Measurements from ENCODE around the gene GOLGA6L9. TPM values are rescaled to one million over a fixed set of nuclear protein-coding genes. Genes with fewer than 3 reads are reported as not detected.
"Not testable (repeated sequence)": the region's sequence is repeated elsewhere in the genome, so short reads cannot be mapped to it uniquely, and the experiment has no call there.

Gene GOLGA6L9
- total RNA-seq, 1 experiment from 2014 or later: 3.8 TPM

DNA sequence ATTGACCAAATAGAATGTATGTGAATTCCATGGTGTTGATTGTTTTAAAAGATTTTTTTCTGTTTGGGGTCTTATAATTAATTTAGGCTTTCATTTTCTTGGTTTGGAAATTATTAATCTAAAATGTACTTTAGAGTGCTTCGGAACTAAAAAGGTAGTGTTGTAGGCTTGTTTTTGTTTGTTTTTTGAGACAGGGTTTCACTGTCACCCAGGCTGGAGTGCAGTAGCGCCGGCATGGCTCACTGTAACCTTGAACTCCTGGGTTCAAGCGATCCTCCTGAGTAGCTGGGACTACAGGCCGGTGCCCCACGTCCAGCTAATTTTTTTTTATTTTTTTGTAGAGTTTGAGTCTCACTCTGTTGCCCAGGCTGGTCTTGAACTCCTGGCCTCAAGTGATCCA lies 27.7 kb upstream of the GOLGA6L9 start:
- H3K9me3 ChIP-seq (ENCODE audit: low read depth, low read length, poor library complexity, severe bottlenecking); CTCF ChIA-PET; POLR2A ChIA-PET (ENCODE audit: low non-redundant PET); BruUV-seq (replicated peaks); H3K36me3 ChIP-seq (ENCODE audit: insufficient read depth, low read length, poor library complexity, severe bottlenecking); intact Hi-C loops (cut with micrococcal nuclease; ENCODE audit: unreplicated experiment); H3K27ac ChIP-seq (ENCODE audit: low read depth, low read length, poor library complexity, severe bottlenecking); H3K4me1 ChIP-seq (ENCODE audit: insufficient read depth, low read length, poor library complexity, severe bottlenecking); H3K27me3 ChIP-seq (replicated peaks; ENCODE audit: insufficient read depth, low read depth, low read length, poor library complexity); DNase-seq (ENCODE audit: low spot score); H3K4me3 ChIP-seq (ENCODE audit: low read depth, low read length, poor library complexity, severe bottlenecking): not testable (repeated sequence)

DNA sequence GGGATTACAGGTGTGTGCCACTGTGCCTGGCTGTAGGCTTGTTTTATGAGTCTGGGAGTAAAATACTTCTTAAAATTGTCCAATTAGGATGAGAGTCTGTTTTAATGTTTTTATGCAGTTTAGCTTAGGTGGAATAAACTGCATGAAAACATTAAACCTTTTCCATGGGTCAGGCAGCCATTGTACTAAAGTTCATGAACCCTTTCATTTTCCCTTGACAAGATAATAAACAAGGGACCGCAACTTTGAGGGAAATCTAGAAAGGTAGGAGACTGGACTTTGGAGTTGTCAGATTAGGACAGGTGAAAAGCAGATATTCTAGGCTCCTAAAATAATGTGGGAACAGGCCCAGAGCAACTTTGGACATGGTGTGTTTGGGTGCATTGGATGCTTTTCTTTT lies 27.3 kb upstream of the GOLGA6L9 start:
- BruUV-seq (replicated peaks); CTCF ChIA-PET: not testable (repeated sequence)

DNA sequence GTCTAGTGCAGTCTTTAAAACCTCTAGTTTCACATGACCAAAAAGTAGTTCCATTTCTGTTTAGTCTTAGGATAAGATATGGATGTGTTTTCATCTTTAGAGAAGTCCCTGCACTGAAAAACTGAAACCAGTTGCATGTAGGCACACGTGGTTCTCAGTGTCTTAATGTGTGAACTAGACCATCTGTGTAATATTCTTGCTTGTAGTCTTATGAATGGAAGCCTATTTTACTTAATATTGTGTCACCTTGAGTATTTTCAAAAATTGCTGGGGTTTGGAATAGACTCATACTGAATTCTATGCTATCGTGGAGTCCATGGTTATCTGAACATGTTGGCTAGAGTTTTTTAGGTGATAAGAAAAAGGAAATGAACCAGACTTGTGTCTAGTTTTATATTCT lies 23.4 kb upstream of the GOLGA6L9 start:
- H3K9me3 ChIP-seq (ENCODE audit: low read depth, low read length, poor library complexity, severe bottlenecking); BruUV-seq (replicated peaks); H3K36me3 ChIP-seq (ENCODE audit: insufficient read depth, low read length, poor library complexity, severe bottlenecking); intact Hi-C loops (cut with micrococcal nuclease; ENCODE audit: unreplicated experiment); H3K4me3 ChIP-seq (ENCODE audit: low read depth, low read length, poor library complexity, severe bottlenecking); POLR2A ChIA-PET (ENCODE audit: low non-redundant PET); H3K27ac ChIP-seq (ENCODE audit: low read depth, low read length, poor library complexity, severe bottlenecking); H3K4me1 ChIP-seq (ENCODE audit: insufficient read depth, low read length, poor library complexity, severe bottlenecking); H3K27me3 ChIP-seq (replicated peaks; ENCODE audit: insufficient read depth, low read depth, low read length, poor library complexity); CTCF ChIA-PET; DNase-seq (ENCODE audit: low spot score): not testable (repeated sequence)

More for the DNA sequence above, 27.3 kb upstream of the GOLGA6L9 start:
- H3K27me3 ChIP-seq (replicated peaks; ENCODE audit: insufficient read depth, low read depth, low read length, poor library complexity); POLR2A ChIA-PET (ENCODE audit: low non-redundant PET); H3K36me3 ChIP-seq (ENCODE audit: insufficient read depth, low read length, poor library complexity, severe bottlenecking); intact Hi-C loops (cut with micrococcal nuclease; ENCODE audit: unreplicated experiment); H3K9me3 ChIP-seq (ENCODE audit: low read depth, low read length, poor library complexity, severe bottlenecking); H3K27ac ChIP-seq (ENCODE audit: low read depth, low read length, poor library complexity, severe bottlenecking); DNase-seq (ENCODE audit: low spot score); H3K4me3 ChIP-seq (ENCODE audit: low read depth, low read length, poor library complexity, severe bottlenecking); H3K4me1 ChIP-seq (ENCODE audit: insufficient read depth, low read length, poor library complexity, severe bottlenecking): not testable (repeated sequence)

- H3K36me3 ChIP-seq (ENCODE audit: insufficient read depth, low read length, poor library complexity, severe bottlenecking); H3K4me3 ChIP-seq (ENCODE audit: low read depth, low read length, poor library complexity, severe bottlenecking); CTCF ChIA-PET; DNase-seq (ENCODE audit: low spot score); H3K27ac ChIP-seq (ENCODE audit: low read depth, low read length, poor library complexity, severe bottlenecking); BruUV-seq (replicated peaks); H3K27me3 ChIP-seq (replicated peaks; ENCODE audit: insufficient read depth, low read depth, low read length, poor library complexity); H3K4me1 ChIP-seq (ENCODE audit: insufficient read depth, low read length, poor library complexity, severe bottlenecking); intact Hi-C loops (cut with micrococcal nuclease; ENCODE audit: unreplicated experiment); POLR2A ChIA-PET (ENCODE audit: low non-redundant PET); H3K9me3 ChIP-seq (ENCODE audit: low read depth, low read length, poor library complexity, severe bottlenecking): not testable (repeated sequence)
Observed at GRCh38 chr15:82410306-82410705, 19.3 kb upstream of the GOLGA6L9 start.

- DNase-seq (ENCODE audit: low spot score); intact Hi-C loops (cut with micrococcal nuclease; ENCODE audit: unreplicated experiment); H3K36me3 ChIP-seq (ENCODE audit: insufficient read depth, low read length, poor library complexity, severe bottlenecking); POLR2A ChIA-PET (ENCODE audit: low non-redundant PET); H3K9me3 ChIP-seq (ENCODE audit: low read depth, low read length, poor library complexity, severe bottlenecking); H3K27me3 ChIP-seq (replicated peaks; ENCODE audit: insufficient read depth, low read depth, low read length, poor library complexity); H3K27ac ChIP-seq (ENCODE audit: low read depth, low read length, poor library complexity, severe bottlenecking); CTCF ChIA-PET; BruUV-seq (replicated peaks); H3K4me1 ChIP-seq (ENCODE audit: insufficient read depth, low read length, poor library complexity, severe bottlenecking); H3K4me3 ChIP-seq (ENCODE audit: low read depth, low read length, poor library complexity, severe bottlenecking): not testable (repeated sequence)
Observed at GRCh38 chr15:82411595-82411994, 18.0 kb upstream of the GOLGA6L9 start.

DNA sequence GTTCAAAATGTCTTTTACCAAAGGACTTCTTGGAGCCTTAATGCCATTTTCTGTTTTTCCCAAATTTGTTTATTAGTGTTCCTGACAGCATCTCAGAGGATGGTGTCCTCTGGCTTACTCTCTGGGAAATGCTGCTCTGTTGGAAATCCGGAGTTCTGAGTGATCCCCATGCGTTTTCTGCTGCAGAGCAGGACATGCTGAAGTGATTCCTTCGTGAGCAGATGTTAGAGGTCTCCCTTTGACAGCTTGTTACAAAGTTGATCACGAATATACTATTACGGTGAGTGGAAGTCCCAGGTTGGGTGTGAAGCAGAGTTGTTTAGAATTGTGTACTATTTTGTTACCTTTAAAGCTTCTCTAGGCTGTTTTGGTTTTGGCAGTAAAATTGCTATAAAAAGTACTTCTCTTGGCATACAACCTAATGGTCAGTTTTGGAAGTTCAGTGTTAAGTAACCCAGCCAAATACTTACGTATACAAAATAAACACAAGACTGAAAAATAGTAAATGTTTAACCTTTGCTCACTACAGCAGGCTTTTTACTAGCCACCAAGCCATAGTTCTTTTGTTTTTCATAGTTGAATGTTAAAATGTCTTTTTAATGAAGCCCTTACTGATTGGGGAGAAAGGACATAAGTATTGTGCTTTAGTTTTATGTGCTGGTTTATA lies 15.0 kb upstream of the GOLGA6L9 start:
- POLR2A ChIA-PET (ENCODE audit: low non-redundant PET); H3K4me1 ChIP-seq (ENCODE audit: insufficient read depth, low read length, poor library complexity, severe bottlenecking); DNase-seq (ENCODE audit: low spot score); H3K27me3 ChIP-seq (replicated peaks; ENCODE audit: insufficient read depth, low read depth, low read length, poor library complexity); H3K27ac ChIP-seq (ENCODE audit: low read depth, low read length, poor library complexity, severe bottlenecking); H3K36me3 ChIP-seq (ENCODE audit: insufficient read depth, low read length, poor library complexity, severe bottlenecking); H3K4me3 ChIP-seq (ENCODE audit: low read depth, low read length, poor library complexity, severe bottlenecking); H3K9me3 ChIP-seq (ENCODE audit: low read depth, low read length, poor library complexity, severe bottlenecking); CTCF ChIA-PET; BruUV-seq (replicated peaks); intact Hi-C loops (cut with micrococcal nuclease; ENCODE audit: unreplicated experiment): not testable (repeated sequence)

GRCh38 chr15:82420516-82420915 lies 9.1 kb upstream of the GOLGA6L9 start:
- H3K36me3 ChIP-seq (ENCODE audit: insufficient read depth, low read length, poor library complexity, severe bottlenecking); H3K27ac ChIP-seq (ENCODE audit: low read depth, low read length, poor library complexity, severe bottlenecking); H3K27me3 ChIP-seq (replicated peaks; ENCODE audit: insufficient read depth, low read depth, low read length, poor library complexity); H3K9me3 ChIP-seq (ENCODE audit: low read depth, low read length, poor library complexity, severe bottlenecking); intact Hi-C loops (cut with micrococcal nuclease; ENCODE audit: unreplicated experiment); H3K4me3 ChIP-seq (ENCODE audit: low read depth, low read length, poor library complexity, severe bottlenecking); H3K4me1 ChIP-seq (ENCODE audit: insufficient read depth, low read length, poor library complexity, severe bottlenecking); POLR2A ChIA-PET (ENCODE audit: low non-redundant PET); CTCF ChIA-PET; DNase-seq (ENCODE audit: low spot score); BruUV-seq (replicated peaks): not testable (repeated sequence)

GRCh38 chr15:82420966-82421365 lies 8.7 kb upstream of the GOLGA6L9 start:
- POLR2A ChIA-PET (ENCODE audit: low non-redundant PET): not testable (repeated sequence)

More at GRCh38 chr15:82420966-82421365, 8.7 kb upstream of the GOLGA6L9 start:
- H3K27me3 ChIP-seq (replicated peaks; ENCODE audit: insufficient read depth, low read depth, low read length, poor library complexity); intact Hi-C loops (cut with micrococcal nuclease; ENCODE audit: unreplicated experiment); H3K4me3 ChIP-seq (ENCODE audit: low read depth, low read length, poor library complexity, severe bottlenecking); H3K36me3 ChIP-seq (ENCODE audit: insufficient read depth, low read length, poor library complexity, severe bottlenecking); H3K27ac ChIP-seq (ENCODE audit: low read depth, low read length, poor library complexity, severe bottlenecking); H3K9me3 ChIP-seq (ENCODE audit: low read depth, low read length, poor library complexity, severe bottlenecking); H3K4me1 ChIP-seq (ENCODE audit: insufficient read depth, low read length, poor library complexity, severe bottlenecking); DNase-seq (ENCODE audit: low spot score); BruUV-seq (replicated peaks); CTCF ChIA-PET: not testable (repeated sequence)

All from A673 (cell line).